GM19351 (cell line): ENCODE data around the gene GRB10.

ENCODE experiments used
- ATAC-seq: cut with Tn5 transposase; IDR thresholded peaks from one replicate; pipeline ENCODE4 v1.9.1; 2021; ENCODE audit warnings: mild to moderate bottlenecking, moderate library complexity; ENCODE audit not compliant: unreplicated experiment

The GRB10 gene

GRCh38 chr7:50674896-50675835 is 107.5 kb downstream of the GRB10 start:
- no peak for ATAC-seq

- ATAC-seq = no peak
Observed at GRCh38 chr7:50674299-50674698, 108.4 kb downstream of the GRB10 start.

GRCh38 chr7:50673096-50673495 is 109.6 kb downstream of the GRB10 start:
- ATAC-seq = no peak

- ATAC-seq = no peak
Observed at GRCh38 chr7:50672045-50672444, 110.7 kb downstream of the GRB10 start.

DNA sequence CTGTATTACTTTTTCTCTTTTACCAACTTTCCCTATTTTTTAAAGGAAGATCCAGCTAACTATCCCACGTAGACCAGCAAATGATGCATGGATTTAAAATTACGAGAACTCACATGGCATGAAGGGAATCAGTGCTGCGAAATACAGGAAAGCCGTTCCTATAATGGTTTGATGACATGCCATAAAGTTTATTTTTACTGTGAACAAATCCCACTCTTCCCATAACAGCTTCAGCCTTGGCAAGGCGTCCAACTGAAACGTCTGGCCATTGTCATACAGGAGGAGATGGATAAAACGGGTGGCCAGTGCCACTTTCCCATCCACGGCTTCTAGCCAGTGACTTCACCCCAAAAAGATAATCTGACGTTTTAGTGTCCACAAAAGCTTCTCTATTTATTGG is 111.3 kb downstream of the GRB10 start:
- ATAC-seq = no peak

DNA sequence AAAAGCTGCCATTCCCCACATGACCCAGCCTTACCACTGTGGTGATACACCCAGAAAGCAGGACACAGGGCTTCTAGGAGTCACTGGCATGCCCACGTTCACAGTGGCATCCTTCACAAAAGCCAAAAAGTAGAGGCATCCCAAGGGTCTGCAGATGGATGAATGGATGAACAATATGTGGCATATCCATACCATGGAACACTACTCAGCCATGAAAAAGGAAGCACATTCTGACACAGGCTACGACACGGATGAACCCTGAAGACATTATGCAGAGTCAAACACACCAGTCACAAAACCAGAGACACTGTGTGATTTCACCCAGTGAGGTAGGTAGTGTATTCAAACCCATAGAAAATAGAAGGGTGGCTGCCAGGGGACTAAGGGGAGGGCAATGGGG is 112.8 kb downstream of the GRB10 start:
- ATAC-seq = no peak

DNA sequence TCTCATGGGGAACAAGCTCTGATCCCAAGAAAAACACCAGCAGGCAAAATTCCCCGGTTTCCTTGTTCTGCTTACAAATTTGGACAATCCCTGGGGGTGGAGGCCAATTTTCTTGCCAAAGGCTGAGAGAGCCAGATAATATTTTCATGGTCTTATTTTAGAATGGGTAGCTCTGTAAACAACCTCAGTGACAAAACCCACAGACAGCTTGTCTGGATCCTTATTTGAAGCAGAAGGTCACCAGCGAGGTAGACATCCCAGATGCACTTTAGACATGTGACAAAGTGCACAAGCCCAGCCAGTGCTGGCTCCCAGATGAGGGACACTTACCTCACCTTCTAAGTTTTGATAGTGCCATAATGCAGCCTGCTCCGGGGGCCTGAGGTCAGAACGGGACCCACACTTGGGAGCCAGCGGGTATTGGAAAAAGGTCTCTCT is 114.9 kb downstream of the GRB10 start:
- no peak for ATAC-seq

DNA sequence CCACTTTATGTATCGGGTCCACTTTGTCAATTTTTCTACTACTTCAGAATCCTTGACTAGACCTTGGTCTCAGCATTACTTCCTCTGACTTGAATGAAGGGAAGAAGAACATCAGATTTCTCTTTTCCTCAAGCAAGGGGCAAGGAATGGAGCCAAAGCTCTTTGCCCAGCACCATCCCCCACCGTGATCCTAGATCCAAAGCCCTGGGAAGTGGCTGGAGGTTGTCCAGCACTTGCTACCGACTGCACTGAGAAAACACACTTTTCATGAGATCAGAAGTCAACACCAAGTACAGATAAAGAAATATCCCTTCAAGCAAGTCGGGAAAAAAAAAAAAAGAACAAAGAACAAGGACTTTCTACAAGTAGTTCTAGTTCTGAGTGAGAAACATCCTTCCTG is 115.4 kb downstream of the GRB10 start:
- ATAC-seq = no peak

- no peak for ATAC-seq
Observed at GRCh38 chr7:50666124-50666496, 116.6 kb downstream of the GRB10 start.

DNA sequence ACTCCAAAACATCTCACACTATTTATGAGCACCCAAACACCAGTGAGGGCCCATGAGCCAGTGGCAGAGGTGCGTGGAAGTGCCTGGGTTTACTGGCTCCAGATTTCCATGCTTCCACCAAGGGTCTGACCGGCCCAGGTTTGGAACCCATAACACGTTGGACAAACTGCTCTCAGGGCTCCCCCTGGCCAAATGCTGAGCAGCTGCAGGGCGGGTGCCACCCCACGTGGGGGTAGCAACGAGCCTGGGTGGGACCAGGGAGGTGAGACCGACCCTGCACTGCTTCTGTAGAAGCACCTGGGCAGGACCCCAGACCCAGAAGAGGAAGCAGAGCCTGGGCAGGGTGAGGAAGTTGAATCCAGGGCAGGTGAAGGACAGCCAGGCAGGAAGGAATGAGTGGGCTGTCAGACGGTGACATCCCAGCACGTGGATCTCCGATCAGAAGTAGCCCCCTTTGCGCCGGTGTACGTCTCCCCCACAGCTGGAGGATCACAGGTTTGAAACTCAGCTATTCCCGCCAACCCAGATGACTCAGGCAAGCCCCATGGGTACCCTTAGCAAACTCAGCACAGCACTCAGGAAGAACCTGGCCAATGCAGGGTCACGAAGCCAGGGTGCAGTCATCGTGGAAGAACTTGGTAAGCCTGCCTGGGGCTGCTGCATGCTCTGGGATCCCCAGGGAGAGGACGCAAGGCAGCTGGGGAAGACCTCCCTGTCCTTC is 117.1 kb downstream of the GRB10 start:
- ATAC-seq = no peak

DNA sequence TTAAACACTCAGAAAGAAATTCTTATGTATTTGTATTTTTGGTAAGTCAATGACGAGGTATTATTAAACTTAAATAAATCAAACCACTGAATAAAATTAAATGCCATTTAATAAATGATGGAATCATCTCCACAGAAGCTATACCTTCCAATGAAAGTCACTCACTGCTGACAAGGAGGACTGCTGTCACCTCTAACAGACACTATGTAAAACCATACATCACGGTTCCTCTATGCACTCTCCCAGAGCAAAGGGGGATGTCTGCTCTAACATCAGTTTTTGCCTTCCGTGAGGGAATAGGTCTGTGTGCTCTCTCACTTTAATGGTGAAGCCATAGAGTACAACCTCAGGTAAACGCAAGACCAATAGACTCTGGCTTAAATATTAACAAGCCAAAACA is 117.8 kb downstream of the GRB10 start:
- ATAC-seq = peak; percentile 28

DNA sequence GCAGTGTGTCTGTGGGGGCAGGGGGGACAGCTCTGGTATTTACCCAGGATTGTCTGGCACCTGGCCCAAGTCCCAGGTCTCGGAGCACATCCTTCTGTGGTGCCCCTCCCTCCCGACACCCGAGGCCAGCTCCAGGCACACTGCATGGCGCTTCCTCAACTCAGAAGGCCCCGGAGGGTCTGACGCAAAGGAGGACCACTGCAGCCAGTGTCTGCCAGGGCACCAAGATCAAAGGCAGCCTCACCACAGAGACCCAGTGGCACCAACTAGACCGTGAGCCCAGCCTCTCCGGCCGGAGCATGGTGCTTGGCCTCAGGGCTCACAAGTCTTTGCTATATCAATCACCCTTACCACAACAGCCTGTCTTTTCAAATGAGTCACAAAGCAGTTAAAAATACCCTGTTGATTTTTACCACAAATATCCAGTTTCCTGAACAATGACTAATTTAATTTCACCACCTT is 118.2 kb downstream of the GRB10 start:
- ATAC-seq = peak; percentile 61

DNA sequence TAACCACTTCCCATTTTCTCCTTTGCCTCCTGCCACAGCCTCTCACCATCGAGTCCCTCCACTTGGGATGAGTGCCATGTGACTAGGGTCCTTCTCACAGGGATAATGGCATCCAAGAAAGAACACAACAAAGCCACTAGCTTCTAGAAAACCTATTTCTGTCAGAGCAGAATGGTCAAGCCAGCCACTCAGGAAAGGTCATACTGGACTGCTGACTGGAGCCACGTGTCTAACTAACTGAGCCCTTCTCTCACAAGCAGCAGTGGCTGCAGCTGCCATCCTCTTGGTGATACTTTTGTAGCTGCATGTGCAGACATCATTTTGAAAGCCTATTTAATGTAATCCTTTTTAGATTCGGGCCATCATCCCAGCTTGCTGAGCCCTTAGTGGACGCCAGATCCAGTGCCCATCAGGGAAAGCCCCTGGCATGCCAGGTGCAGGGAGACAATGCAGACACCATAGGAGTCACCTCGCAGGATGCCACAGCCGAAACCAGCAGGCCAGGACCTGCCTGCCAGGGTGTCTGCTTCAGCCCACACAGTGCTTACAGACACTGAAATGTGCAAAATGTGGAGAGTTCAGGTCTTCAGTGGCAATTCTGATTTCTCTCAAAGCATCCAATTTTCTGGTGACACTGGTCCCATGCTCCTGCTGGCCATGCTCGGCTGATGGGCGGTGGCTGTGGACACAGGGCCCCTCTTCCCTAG is 119.1 kb downstream of the GRB10 start:
- no peak for ATAC-seq

GRCh38 chr7:50662996-50663395 is 119.7 kb downstream of the GRB10 start:
- ATAC-seq = no peak

DNA sequence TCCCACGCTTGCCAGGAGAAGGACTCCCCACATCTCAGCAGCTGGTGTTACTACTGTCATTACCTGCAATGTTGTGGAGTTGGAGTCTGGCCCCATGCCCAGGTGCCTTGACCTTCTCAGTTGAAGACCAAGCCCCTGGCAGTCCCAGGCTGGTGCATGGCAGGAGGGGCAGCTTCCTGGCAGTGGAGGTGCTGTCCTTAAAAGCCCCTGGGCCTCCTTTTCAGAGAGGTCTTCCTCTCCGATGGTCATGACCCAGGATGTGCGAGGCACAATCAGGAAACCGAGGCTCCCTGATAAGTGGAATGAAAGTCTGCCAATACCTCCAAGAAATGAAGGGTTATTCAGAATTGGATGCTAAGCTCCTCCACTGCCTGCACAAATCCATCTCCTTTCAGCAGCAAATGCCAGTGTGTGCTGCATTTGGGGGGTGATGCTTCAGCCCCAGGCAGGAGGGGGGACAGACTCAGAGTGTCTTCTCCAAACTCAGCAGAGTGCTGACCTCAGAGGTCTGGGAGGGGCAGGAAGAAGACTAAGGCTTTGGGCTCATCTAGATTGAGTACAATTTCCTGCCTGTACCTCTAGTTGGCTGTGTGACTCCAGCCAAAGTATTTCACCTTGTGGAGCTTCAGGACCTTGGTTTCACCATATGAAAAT is 120.5 kb downstream of the GRB10 start:
- no peak for ATAC-seq

- ATAC-seq = peak; percentile 49
Observed at GRCh38 chr7:50661345-50662040, 121.2 kb downstream of the GRB10 start.

- ATAC-seq = no peak
Observed at GRCh38 chr7:50660830-50661175, 121.9 kb downstream of the GRB10 start.

DNA sequence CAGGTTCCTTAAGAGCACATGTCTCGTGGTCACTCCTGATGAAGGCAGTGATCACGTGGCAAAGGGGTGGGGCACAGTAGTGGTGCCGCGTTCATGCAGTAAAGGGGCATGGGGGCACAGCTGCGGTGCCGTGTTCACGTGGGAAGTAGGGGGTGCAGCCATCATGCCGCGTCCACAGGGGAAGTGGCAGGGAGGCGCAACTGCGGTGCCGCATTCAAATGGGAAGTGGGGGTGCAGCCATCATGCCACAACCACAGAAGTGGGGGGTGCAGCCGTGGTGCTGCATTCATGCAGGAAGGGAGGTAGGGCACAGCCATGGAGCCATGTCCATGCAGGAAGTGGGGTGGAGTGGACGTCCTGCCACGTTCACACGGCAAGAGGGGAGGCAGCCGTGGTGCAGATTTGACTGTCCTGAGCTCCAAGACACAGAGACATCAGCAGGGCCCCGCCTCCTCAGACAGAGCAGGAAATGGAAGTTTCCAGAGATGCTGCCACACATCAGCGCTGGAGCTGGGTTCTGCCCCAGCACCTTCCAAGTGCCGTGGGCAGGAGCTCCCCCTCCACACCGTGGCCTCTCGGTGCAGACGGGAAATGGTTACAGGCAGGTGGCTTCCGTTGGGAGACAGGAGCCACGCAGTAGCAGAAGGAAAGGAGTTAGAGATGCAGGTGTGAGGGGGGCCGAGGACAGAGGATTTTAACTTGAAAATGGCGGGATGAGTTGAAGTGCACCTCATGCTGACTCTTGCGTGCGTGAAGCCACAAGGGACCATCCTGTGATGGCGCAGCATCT is 122.5 kb downstream of the GRB10 start:
- ATAC-seq = peak; percentile 13

DNA sequence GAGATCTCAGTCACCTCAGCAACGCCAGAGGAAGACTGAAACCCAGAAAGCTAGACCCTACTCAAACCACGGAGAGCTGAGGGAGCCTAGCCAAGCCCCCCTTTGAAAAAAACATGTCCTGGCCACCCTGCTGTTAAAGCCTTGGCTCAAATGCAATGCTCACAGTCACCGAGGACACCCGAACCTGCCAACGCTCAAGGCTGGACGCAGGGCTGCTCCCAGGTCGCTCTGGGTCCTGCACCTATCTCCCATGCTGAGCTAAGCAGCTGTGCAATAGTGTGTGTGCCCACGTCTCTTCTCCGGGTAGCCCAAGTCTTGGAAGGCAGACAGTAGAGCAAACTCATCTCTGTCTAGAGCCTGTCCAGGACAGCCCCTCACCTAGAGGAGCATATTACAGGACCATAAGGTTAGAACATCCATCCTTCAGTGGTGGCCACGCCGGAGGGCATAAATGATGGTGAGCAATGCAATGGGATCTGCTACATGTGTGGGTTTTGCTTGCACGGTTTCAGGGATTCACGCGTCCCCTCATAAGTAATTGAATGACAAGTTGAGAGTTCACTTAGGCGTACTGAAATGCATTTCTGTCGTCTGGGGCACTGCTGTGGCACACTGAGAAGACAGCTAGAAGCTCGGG is 123.2 kb downstream of the GRB10 start:
- ATAC-seq = no peak
